MCF 10A (cell line): ENCODE measurements around the gene FBXW12. TPM values are rescaled to one million over a fixed set of nuclear protein-coding genes. Genes with fewer than 3 reads are reported as not detected.

Experiments
- BruUV-seq: library from RNA; stranded (reverse); fragments of 400-500 nt; replicated peaks from 2 replicates; lab custom pipeline; 2021; lab: Mats Ljungman, UMichigan
- CTCF ChIA-PET: fragments of 300-600 bp; sonication (Branson Sonifier 250); formaldehyde crosslinking; extraction: SDS; loops from one replicate; lab custom pipeline; 2021; ENCODE audit warnings: antibody characterized with exemption, inconsistent platforms; lab: Yijun Ruan, JAX
- POLR2A ChIA-PET: fragments of 300-600, 350-650 bp; sonication (Branson Sonifier 250); formaldehyde crosslinking; extraction: SDS; loops from one replicate; lab custom pipeline; 2020; ENCODE audit warnings: antibody characterized with exemption, inconsistent platforms; lab: Yijun Ruan, JAX
- DNase-seq: peaks from one replicate; pipeline ENCODE4 v3.0.0-alpha.2; 2018; ENCODE audit not compliant: unreplicated experiment
- H3K27ac Mint-ChIP-seq: one replicate; pipeline ENCODE4 v1.8.0; 2022; ENCODE audit warnings: mild to moderate bottlenecking, low read depth, mixed read lengths; ENCODE audit not compliant: unreplicated experiment
- H3K27me3 Mint-ChIP-seq: one replicate; pipeline ENCODE4 v1.8.0; 2022; ENCODE audit warnings: mixed read lengths; ENCODE audit not compliant: insufficient read depth, unreplicated experiment
- H3K36me3 Mint-ChIP-seq: one replicate; pipeline ENCODE4 v1.8.0; 2022; ENCODE audit warnings: mild to moderate bottlenecking, moderate library complexity, mixed read lengths; ENCODE audit not compliant: insufficient read depth, unreplicated experiment
- H3K4me1 Mint-ChIP-seq: one replicate; pipeline ENCODE4 v1.8.0; 2022; ENCODE audit warnings: mixed read lengths; ENCODE audit not compliant: insufficient read depth, unreplicated experiment
- H3K4me3 Mint-ChIP-seq: one replicate; pipeline ENCODE4 v1.8.0; 2022; ENCODE audit warnings: mild to moderate bottlenecking, moderate library complexity, mixed read lengths; ENCODE audit not compliant: unreplicated experiment
- H3K9me3 Mint-ChIP-seq: one replicate; pipeline ENCODE4 v1.8.0; 2022; ENCODE audit warnings: mixed read lengths; ENCODE audit not compliant: unreplicated experiment
- CTCF ChIP-seq: fragments of 200-600 bp; IDR thresholded peaks from one replicate; pipeline ENCODE4 v1.8.0; 2022; ENCODE audit warnings: antibody characterized with exemption, mild to moderate bottlenecking; ENCODE audit not compliant: unreplicated experiment
- intact Hi-C: fragments of 100-400 bp; cut with micrococcal nuclease; formaldehyde crosslinking; loops from 2 replicates; pipeline ENCODE4 v1.14.1; 2022
- total RNA-seq: library from RNA; stranded (reverse); gene quantifications from 2 replicates; pipeline ENCODE4 v1.2.3, GENCODE V29; 2022

The FBXW12 gene
- total RNA-seq, 1 experiment from 2014 or later, result not detected

GRCh38 chr3:48409291-48410201 lies 37.5 kb downstream of the FBXW12 start:
- Mint-ChIP-seq H3K36me3 (peaks cover 79% of the 10 kb centered on the region), H3K27me3 (no peaks in the 10 kb centered on the region), H3K9me3 (no peaks in the 10 kb centered on the region), H3K27ac (no peak overlapping the region), H3K4me1 (peaks cover 22% of the 10 kb centered on the region), H3K4me3 (no peak overlapping the region)
- CTCF ChIA-PET, result interaction anchor here (22.6 kb wide), 1 partner anchor 27 kb away, joined by 647 read pairs; the partner anchor contains the start of genes CCDC51 and TMA7
- no peak for TF ChIP-seq CTCF
- no peak for DNase-seq
- BruUV-seq, result no TSS peak
- POLR2A ChIA-PET, result interaction anchor here (0.8 to 22.1 kb wide), 3 partner anchors 9 to 31 kb away, joined by 3 to 749 read pairs (median 12); partner anchors contain the start of gene PLXNB1
- intact Hi-C loops, result no loop called here

DNA sequence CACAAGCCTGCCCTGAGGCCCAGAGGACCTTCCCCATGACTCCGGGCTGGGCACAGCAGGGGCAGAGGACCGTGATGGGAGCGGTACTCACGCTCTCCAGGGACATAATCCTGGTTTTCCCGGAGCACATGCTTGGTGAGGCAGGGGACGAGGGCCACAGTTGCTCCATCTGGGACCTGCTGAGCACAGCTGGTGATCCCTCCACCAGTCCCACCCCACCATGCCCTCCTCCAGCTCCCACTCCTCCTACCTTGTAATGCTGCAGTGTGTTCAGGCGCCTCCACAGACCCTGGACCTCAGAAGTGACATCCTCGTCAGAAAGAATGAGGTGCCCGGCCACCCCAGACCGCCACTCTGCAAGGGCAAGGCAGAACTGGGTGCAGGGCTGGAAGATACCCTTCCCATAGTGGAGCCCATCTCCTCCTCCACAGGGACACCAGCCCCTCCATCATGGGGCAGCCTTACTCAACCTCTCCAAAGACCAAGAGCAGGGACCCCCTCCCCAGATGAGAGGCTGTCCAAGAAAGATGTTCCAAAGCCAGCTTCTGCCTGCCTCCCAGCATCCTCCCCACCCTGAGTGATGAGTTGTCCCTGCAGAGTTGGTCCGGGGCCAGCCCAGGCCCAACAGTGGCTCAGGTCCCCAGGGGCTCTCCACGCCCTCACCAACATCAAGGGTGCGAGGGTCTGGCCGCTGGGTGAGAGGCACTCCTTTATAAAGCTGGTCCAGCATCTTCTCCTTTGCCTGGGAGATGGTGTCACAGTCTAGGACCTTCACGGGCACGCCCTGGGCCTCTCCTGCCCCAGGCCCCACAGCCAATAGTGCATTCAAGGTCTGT lies 38.4 kb downstream of the FBXW12 start:
- no peak overlapping the region for H3K4me3 Mint-ChIP-seq
- peaks cover 22% of the 10 kb centered on the region for H3K4me1 Mint-ChIP-seq
- H3K36me3 Mint-ChIP-seq, result peaks cover 77% of the 10 kb centered on the region
- ChIA-PET POLR2A (interaction anchor here (1.2 to 22.1 kb wide), 3 partner anchors 9 to 18 kb away, joined by 4 to 749 read pairs (median 12); partner anchors contain the start of gene PLXNB1), CTCF (interaction anchor here (0.6 to 22.6 kb wide), 2 partner anchors 9 to 27 kb away, joined by 3 to 647 read pairs; partner anchors contain the start of genes CCDC51 and TMA7)
- H3K27me3 Mint-ChIP-seq, result no peaks in the 10 kb centered on the region
- no peak for DNase-seq
- TF ChIP-seq CTCF, result no peak
- BruUV-seq, result no TSS peak
- intact Hi-C loops, result no loop called here
- H3K9me3 Mint-ChIP-seq, result no peaks in the 10 kb centered on the region
- H3K27ac Mint-ChIP-seq, result no peak overlapping the region

- H3K4me3 Mint-ChIP-seq, result no peak overlapping the region
- intact Hi-C loops, result no loop called here
These were observed 39.1 kb downstream of the FBXW12 start for GRCh38 chr3:48411041-48411588.

More at GRCh38 chr3:48411041-48411588, 39.1 kb downstream of the FBXW12 start:
- no peak for DNase-seq
- H3K36me3 Mint-ChIP-seq, result peaks cover 79% of the 10 kb centered on the region
- ChIA-PET POLR2A (interaction anchor here (1.2 to 22.1 kb wide), 2 partner anchors 10 to 17 kb away, joined by 4 to 749 read pairs; partner anchors contain the start of gene PLXNB1), CTCF (interaction anchor here (0.6 to 22.6 kb wide), 3 partner anchors 10 to 26 kb away, joined by 3 to 647 read pairs (median 30); partner anchors contain the start of genes CCDC51 and TMA7)
- no TSS peak for BruUV-seq
- no peaks in the 10 kb centered on the region for H3K9me3 Mint-ChIP-seq
- H3K4me1 Mint-ChIP-seq, result peaks cover 22% of the 10 kb centered on the region
- no peak for TF ChIP-seq CTCF
- no peak overlapping the region for H3K27ac Mint-ChIP-seq
- no peaks in the 10 kb centered on the region for H3K27me3 Mint-ChIP-seq
